KMS-11 (cell line): ENCODE measurements around the gene ESF1.

Experiments used
- H2AFZ ChIP-seq: fragments of 200-600 bp; sonication (generic); 2 replicates; pipeline ENCODE4 v1.6.1; 2016; ENCODE audit warnings: antibody characterized with exemption, mixed run types, low read depth
- H3K27ac ChIP-seq: fragments of 200-600 bp; sonication (generic); 2 replicates; pipeline ENCODE4 v1.6.1; 2016; ENCODE audit warnings: mild to moderate bottlenecking, mixed run types
- H3K27me3 ChIP-seq: fragments of 200-600 bp; sonication (generic); 2 replicates; pipeline ENCODE4 v1.6.1; 2017; ENCODE audit warnings: mild to moderate bottlenecking, low read depth, mixed run types, moderate library complexity; ENCODE audit not compliant: insufficient read depth
- H3K36me3 ChIP-seq: fragments of 200-600 bp; sonication (generic); 2 replicates; pipeline ENCODE4 v1.6.1; 2017; ENCODE audit warnings: mild to moderate bottlenecking, mixed run types; ENCODE audit not compliant: insufficient read depth
- H3K4me1 ChIP-seq: fragments of 200-600 bp; sonication (generic); 2 replicates; pipeline ENCODE4 v1.6.1; 2016; ENCODE audit warnings: mild to moderate bottlenecking, low read depth, mixed run types; ENCODE audit not compliant: poor library complexity, severe bottlenecking
- H3K4me2 ChIP-seq: fragments of 200-600 bp; sonication (generic); 2 replicates; pipeline ENCODE4 v1.7.0; 2016; ENCODE audit warnings: mild to moderate bottlenecking, mixed run types
- H3K4me3 ChIP-seq: fragments of 200-600 bp; sonication (generic); IDR thresholded peaks from 2 replicates; pipeline ENCODE4 v1.6.1; 2017; ENCODE audit warnings: low read depth, low read length, mixed read lengths; ENCODE audit not compliant: insufficient read depth
- H3K79me2 ChIP-seq: fragments of 200-600 bp; sonication (generic); 2 replicates; pipeline ENCODE4 v1.6.1; 2016; ENCODE audit warnings: low read depth, mixed run types; ENCODE audit not compliant: insufficient read depth
- H3K9ac ChIP-seq: fragments of 200-600 bp; sonication (generic); 2 replicates; pipeline ENCODE4 v1.6.1; 2016; ENCODE audit warnings: mild to moderate bottlenecking, mixed run types
- H4K20me1 ChIP-seq: fragments of 200-600 bp; sonication (generic); 2 replicates; pipeline ENCODE4 v1.6.1; 2016; ENCODE audit warnings: mild to moderate bottlenecking, mixed run types; ENCODE audit not compliant: insufficient read depth
- CTCF ChIP-seq: fragments of 200-600 bp; sonication (generic); conservative IDR thresholded peaks from 2 replicates; pipeline ENCODE4 v1.6.1; 2017; ENCODE audit warnings: low read depth, mild to moderate bottlenecking, antibody characterized with exemption, low read length, moderate library complexity, mixed read lengths

Gene ESF1

GRCh38 chr20:13685623-13686022, 99.1 kb downstream of the ESF1 start:
- Histone ChIP-seq H3K36me3 (no peaks in the 10 kb centered on the region), H3K4me3 (no peak overlapping the region), H2AFZ (no peak overlapping the region), H3K27ac (peak overlapping the region; percentile 92), H3K9ac (no peak overlapping the region), H3K4me1 (peaks cover 60% of the 10 kb centered on the region), H3K4me2 (peak overlapping the region; percentile 36), H3K27me3 (no peaks in the 10 kb centered on the region), H4K20me1 (no peaks in the 10 kb centered on the region), H3K79me2 (no peaks in the 10 kb centered on the region)
- no peak for TF ChIP-seq CTCF

GRCh38 chr20:13684566-13685222, 100.0 kb downstream of the ESF1 start:
- Histone ChIP-seq H3K36me3 (no peaks in the 10 kb centered on the region), H3K27me3 (no peaks in the 10 kb centered on the region), H2AFZ (no peak overlapping the region), H4K20me1 (no peaks in the 10 kb centered on the region), H3K4me3 (no peak overlapping the region), H3K27ac (peak overlapping the region; percentile 92), H3K4me2 (peak overlapping the region; percentile 95), H3K79me2 (no peaks in the 10 kb centered on the region), H3K4me1 (peaks cover 62% of the 10 kb centered on the region), H3K9ac (peak overlapping the region; percentile 32; the same call in 1 of the 2 replicates)
- TF ChIP-seq CTCF, result no peak

- peak overlapping the region; percentile 92 for H3K27ac ChIP-seq
Measured at GRCh38 chr20:13683833-13684232, 100.9 kb downstream of the ESF1 start.

GRCh38 chr20:13681248-13682125, 103.2 kb downstream of the ESF1 start:
- H3K27me3 ChIP-seq, result no peaks in the 10 kb centered on the region
- H3K4me3 ChIP-seq, result no peak overlapping the region
- H3K36me3 ChIP-seq, result no peaks in the 10 kb centered on the region
- H3K9ac ChIP-seq, result peak overlapping the region; percentile 1; the same call in 1 of the 2 replicates
- no peak for TF ChIP-seq CTCF
- H3K27ac ChIP-seq, result peak overlapping the region; percentile 35
- no peaks in the 10 kb centered on the region for H3K79me2 ChIP-seq
- H4K20me1 ChIP-seq, result no peaks in the 10 kb centered on the region
- no peak overlapping the region for H2AFZ ChIP-seq
- H3K4me1 ChIP-seq, result peaks cover 58% of the 10 kb centered on the region
- peak overlapping the region; percentile 51 for H3K4me2 ChIP-seq

More at GRCh38 chr20:13683833-13684232, 100.9 kb downstream of the ESF1 start:
- TF ChIP-seq CTCF, result no peak
- Histone ChIP-seq H3K27me3 (no peaks in the 10 kb centered on the region), H3K4me3 (no peak overlapping the region), H3K9ac (peak overlapping the region; percentile 24; the same call in 1 of the 2 replicates), H3K4me1 (peaks cover 62% of the 10 kb centered on the region), H2AFZ (peak overlapping the region; percentile 41; the same call in 1 of the 2 replicates), H3K4me2 (peak overlapping the region; percentile 95), H4K20me1 (no peaks in the 10 kb centered on the region), H3K79me2 (no peaks in the 10 kb centered on the region), H3K36me3 (no peaks in the 10 kb centered on the region)
